GM18517 (cell line): Measurements from ENCODE around the gene VPS45.
"Not testable (repeated sequence)": the region's sequence is repeated elsewhere in the genome, so short reads cannot be mapped to it uniquely, and the experiment has no call there.

ENCODE experiments used
- ATAC-seq: cut with Tn5 transposase; IDR thresholded peaks from one replicate; pipeline ENCODE4 v1.9.1; 2021; ENCODE audit warnings: mild to moderate bottlenecking, moderate library complexity; ENCODE audit not compliant: unreplicated experiment

Gene VPS45

GRCh38 chr1:150126811-150127210 is 59.2 kb downstream of the VPS45 start:
- ATAC-seq: no peak

GRCh38 chr1:150127464-150127863 is 59.9 kb downstream of the VPS45 start:
- ATAC-seq: no peak

- no peak for ATAC-seq
Observed at GRCh38 chr1:150127868-150128267, 60.3 kb downstream of the VPS45 start.

- ATAC-seq: no peak
Observed at GRCh38 chr1:150132372-150132771, 64.8 kb downstream of the VPS45 start.

- no peak for ATAC-seq
Observed at GRCh38 chr1:150134537-150134936, 67.0 kb downstream of the VPS45 start.

GRCh38 chr1:150135400-150135799 is 67.8 kb downstream of the VPS45 start:
- ATAC-seq: not testable (repeated sequence)

- ATAC-seq: no peak
Observed at GRCh38 chr1:150138044-150138443, 70.5 kb downstream of the VPS45 start.

- ATAC-seq: no peak
Observed at GRCh38 chr1:150141452-150141851, 73.9 kb downstream of the VPS45 start.

GRCh38 chr1:150142083-150142482 is 74.5 kb downstream of the VPS45 start:
- ATAC-seq: no peak

GRCh38 chr1:150144606-150145005 is 77.0 kb downstream of the VPS45 start:
- ATAC-seq: no peak

- ATAC-seq: not testable (repeated sequence)
Observed at GRCh38 chr1:150146016-150146415, 78.4 kb downstream of the VPS45 start.

GRCh38 chr1:150146849-150147542 is 79.4 kb downstream of the VPS45 start:
- ATAC-seq: no peak

- ATAC-seq: no peak
Observed at GRCh38 chr1:150148837-150149270, 81.3 kb downstream of the VPS45 start.

GRCh38 chr1:150149271-150150132 is 81.9 kb downstream of the VPS45 start, which contains the start of gene PLEKHO1:
Gene PLEKHO1, plus strand, starts transcription at chr1:150149916. Its CDS starts 342 bp downstream, at chr1:150150258.
- ATAC-seq: no peak

- no peak for ATAC-seq
Observed at GRCh38 chr1:150150133-150151021, 82.8 kb downstream of the VPS45 start.

- no peak for ATAC-seq
Observed at GRCh38 chr1:150151291-150152181, 84.0 kb downstream of the VPS45 start.

GRCh38 chr1:150152182-150152536 is 84.6 kb downstream of the VPS45 start:
- ATAC-seq: no peak

GRCh38 chr1:150152772-150153456 is 85.3 kb downstream of the VPS45 start:
- no peak for ATAC-seq

- ATAC-seq: no peak
Observed at GRCh38 chr1:150154143-150154542, 86.6 kb downstream of the VPS45 start.
